HUDEP-2 (cell line): ENCODE measurements around the gene ZSWIM9.
A peak's percentile ranks its signal among the peaks of the same experiment; 100 is the strongest.

Source experiments
- DNase-seq, 76 experiments: peaks; one replicate each; lab custom pipeline; 2025; ENCODE audit not compliant: unreplicated experiment in 76 of 76; lab: John Stamatoyannopoulos, UW

ZSWIM9 gene

DNA sequence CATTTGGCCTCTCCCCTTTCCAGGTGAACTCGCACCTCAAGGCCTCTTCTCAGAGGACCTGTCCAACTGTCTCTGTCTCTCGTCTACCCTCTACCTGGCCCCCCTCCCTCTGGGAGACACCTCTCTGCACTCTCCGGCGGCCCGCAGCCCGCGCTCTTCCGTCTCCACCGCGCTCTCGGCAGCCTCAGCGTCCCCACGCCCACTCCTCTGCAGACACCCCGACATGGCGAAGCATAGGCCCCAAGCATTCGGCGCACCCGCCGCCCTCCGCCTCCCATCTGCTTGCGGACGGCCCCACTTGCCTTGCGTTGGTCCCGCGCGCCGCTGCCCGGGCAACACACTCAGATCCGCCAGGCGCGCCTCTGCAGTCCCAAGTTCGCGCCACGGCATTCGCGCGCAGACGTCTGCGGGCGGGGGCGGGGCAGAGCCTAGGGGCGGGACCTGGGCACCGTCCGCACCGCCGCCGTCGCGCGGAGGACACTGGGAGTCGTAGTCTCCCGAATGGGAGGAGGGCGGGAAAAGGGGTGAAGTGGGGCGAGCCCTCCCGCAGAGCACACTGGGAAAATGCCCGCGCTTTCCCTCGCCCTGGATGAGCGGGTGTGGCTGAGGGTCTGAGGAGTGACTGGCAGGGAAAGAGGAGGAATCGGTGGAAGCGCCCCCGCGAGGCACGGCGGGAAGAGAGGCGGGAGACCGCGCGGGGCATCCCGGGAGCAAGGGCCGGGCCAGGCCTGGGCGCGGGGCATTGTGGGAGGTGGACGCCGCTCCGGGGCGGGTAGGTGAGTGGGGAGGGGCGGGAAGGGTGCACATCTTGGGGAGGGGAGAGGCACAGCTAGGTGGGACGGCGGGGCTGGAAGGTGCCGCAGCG lies at the start of gene ZSWIM9, which contains the start of gene LIG1:
Gene ZSWIM9, plus strand, starts transcription at position 742 of the 865 bp plus-strand sequence. CDS start 1,123 bp downstream, outside the sequence.
Gene LIG1, minus strand, starts transcription at position 406 of the 865 bp plus-strand sequence. CDS start 4,778 bp downstream, outside the sequence.
- DNase-seq = peak in 75 of 76 experiments; percentile 65 to 99 (median 94)

DNA sequence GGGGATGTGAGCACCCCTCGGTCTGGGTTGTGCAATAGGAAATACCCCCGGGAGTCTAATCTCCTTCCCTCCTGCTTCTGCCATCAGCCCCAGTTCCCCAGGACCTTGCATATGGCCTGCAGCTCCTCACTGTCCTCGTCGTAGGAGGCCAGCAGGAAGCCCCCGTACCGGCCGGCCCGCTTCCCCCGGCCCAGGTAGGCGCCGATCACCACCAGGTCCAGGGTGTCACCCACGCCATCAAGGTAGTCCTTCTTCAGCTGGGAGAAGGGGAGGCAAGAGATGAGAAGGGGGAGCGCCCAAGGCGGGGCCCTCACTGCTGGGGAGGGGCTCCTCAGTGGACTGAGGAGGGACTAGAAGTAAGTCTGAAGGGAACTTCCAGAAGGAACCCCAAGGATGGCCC lies 49.4 kb upstream of the ZSWIM9 start:
- DNase-seq = no peak

DNA sequence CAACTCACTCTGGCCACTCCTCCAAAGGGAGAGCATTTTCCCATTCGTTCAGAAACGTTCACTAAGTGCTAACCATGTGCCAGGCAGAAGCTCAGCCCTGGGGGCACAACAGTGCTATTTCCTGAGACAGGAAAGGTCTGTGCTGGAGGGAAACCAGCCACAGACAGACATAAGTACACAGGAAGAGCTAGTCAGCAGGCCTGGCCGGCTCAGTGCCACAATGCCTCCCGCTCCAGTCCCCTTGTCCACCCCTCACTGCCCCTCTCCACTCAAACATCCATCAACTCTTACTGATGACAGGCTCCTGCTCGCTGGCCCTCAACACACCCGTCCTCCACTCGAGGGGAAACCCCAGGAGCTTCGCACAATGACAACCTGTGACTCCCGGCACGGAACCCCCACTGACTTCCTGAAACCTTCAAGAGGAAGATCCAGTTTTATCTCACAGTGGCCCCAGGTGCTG lies 48.5 kb upstream of the ZSWIM9 start:
- no peak for DNase-seq

DNA sequence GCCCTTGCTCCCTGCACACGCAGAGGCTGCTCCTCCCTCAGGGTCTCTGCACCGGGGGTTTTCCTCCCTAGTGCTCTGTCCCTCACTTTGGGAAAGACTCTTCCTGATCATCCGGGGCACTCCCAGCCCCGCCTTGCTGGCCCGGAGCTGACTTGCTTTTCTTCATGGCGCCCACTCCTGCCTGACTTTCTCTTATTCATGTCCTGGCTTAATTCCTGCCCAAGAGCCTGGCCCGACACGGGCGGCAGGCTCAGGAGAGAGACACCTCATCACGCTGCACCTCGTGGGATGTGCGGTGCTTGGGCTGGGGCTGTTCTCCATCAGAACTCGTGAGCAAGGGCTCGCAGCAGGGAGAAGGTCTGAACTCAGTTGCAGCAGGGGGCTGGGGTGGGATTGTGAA lies 48.1 kb upstream of the ZSWIM9 start:
- no peak for DNase-seq

DNA sequence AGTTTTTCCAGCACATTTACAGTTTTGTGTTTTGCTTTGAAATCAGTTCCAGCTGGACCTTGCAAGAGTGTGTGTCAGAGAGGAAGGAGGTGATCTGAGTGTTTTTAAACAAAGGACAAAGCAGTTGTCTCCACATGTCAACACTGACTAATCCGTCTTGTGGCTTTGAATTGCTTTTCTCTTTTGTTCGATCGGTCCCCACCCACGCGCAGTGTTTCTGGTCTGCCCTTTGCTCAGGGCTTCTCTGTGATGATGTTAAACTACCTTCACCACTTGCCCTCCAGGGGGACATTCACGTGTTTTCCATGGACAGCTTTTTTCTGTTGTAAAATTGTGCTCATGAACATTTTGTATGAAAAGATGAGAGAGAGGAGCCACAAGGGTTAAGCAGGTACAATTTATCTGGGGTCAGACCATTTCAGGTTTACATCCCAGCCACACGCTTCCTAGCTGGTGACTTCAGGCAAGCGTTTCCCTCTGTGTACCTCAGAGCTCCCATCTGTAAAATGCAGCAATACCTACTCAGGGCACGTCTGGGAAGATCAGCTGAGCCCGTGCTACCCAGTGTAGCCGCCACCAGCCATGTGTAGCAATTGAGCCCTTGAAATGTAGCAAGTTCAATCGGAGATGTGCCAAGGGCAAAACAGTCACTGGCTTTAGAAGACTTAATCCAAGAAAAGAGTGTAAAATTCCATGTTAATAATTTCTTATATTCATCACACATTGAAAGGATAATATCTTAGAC lies 46.4 kb upstream of the ZSWIM9 start:
- no peak for DNase-seq

DNA sequence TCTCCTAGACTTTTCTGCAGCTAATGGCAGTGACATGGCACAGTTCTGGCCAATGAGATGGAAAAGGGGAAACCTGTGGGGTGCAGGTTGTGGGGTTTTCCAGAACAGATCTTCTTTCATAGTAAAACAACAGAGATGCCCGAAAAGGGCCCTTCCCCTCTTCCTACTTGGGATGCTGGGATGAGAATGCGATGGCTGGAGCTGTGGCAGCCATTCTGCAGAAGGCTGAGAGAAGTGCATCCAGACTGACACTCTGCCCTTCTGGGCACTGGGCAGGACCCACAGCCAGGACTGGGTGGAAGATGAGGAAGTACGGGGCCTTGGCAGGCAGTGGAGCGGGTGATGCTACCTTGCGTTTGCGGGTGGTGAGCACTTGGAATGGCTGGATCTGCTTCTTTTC lies 42.9 kb upstream of the ZSWIM9 start:
- DNase-seq = no peak

DNA sequence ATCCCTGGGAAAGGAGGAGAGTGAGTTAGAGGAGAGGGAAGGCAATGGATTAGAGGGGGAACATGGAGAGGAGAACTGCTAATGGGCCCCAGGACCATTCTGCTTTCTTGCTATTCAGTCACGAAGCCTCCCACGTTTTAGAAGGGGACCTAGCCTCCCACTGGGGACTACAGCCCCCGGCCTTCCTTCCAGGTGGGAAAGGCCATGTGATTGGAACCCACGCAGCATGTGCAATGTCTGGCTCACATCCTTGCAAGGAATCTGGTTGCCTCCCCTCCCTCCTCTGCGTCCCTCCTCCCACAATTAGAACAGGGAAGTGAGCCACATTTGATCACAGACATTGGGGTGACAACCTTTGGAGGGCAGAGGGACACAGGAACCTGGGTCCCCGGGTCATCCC lies 37.4 kb upstream of the ZSWIM9 start:
- no peak for DNase-seq

DNA sequence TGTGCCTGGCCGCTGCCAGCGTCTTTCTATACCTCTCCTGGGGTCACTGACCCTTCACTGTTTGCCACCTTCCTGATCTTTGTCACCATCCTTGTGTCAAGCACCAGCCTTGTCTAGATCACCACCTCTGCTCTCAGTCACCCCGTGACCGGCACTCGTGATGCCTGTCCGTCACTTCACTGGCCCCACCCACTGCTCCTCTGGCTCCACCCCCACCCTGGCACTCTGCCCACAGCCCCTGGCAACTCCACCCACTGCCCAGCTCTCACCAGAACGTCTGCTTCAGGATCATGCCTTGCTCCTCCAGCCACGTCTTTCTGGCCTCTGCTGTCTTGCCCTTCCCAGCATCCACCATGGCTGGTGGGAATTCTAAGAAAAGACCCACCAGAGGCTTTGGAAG lies 35.1 kb upstream of the ZSWIM9 start:
- DNase-seq = peak in 64 of 76 experiments; percentile 10 to 91 (median 62)

DNA sequence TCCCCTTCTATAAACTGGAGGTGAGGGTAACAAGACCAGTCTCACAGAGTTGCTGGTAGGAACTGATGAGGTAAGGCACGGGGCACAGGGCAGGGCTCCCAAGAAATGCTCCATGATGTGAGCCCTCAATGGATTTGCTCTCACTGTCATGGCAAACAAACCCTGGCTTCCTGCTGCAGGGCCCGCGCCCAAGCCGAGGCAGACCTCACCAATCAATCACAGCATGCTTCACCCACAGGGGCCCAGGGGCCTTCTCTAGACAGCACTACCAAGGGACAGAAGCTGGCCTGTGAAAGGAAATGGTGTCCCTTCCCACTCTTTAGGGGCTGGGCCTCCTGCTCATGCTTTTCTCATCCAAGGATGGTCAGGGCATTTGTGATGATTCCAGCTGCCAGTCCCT lies 33.9 kb upstream of the ZSWIM9 start:
- DNase-seq = no peak

DNA sequence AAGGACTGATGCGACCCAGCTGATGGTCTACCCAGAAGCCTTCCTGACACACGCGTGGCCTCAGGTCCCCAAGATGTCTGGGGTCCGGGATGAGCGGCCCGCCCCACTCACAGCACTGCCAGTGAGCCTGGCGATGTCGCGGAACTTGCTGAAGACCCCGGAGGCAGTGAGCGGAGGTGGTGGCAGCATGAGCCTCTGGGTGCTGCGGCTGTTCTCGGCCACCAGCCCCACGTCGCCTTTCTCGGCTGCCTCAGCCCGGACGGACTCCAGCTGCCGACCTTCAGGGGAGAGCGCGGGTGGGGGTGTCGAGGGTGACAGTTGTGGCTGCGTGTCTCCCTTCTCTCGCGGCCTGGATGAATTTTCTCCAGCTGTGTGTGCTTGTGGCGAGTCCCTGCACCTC lies 33.1 kb upstream of the ZSWIM9 start:
- DNase-seq = no peak

DNA sequence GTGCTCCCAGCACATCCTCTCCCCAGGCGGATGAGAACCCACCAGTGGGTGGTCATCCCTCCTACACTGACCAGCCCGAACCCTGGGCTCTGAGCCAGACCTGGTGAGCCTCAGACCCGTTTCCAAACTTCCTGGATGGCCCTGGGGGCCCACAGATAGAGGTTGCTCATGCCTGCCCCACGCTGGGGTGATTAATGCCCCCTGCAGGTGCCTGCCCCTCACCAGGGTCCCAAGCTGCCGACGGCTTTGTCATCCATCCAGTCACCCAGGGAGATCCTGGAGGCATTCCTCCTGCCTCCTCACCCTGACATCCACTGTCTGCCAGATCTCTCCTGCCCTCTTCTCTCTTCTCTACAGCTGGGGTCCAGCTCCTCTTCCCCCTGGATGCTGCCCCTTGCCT lies 31.4 kb upstream of the ZSWIM9 start:
- DNase-seq = no peak

DNA sequence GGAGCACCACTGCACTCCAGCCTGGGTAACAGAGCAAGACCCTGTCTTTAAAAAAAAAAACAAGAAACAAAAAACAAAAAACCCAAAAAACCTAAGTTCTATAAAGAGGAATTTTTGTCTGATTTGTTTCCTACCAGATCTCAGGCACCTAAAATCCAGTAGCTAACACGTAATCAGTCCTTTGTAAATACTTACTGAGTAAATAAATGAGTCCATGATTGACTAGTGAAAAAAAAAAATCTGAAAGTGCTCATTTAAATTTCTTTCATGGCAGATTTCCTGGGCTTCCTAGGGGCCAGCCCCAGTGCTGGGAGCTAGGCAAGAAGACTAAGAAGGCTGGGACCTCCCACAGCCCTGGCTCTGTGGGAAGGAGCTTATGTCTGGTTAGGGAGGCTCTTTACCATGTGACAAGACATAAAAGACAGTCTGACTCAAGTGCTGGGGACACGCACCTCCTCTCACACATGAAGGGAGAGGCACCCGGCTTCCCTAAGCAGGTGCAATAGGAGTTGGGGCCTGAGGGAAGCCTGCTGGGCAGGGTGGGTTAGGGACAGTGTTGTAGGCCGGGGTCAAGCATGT lies 22.8 kb upstream of the ZSWIM9 start:
- DNase-seq = no peak

DNA sequence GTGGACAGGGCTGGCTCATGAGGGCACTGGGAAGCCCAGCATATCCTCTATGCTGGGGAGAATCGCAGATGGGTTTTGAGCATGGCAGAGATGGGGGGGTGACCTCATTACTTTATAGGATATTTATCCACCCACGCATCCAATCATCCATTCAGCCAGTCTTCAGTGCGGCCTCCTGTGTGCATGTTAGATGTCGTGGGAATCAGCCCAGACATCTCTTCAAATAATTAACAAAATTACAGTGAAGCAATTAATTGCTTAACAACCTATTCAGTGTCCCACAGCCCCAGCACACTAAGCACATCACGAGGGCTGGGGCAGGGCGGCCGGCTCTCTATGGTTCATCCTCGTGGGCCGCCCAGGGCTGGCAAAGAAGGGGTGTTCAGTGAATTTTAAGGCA lies 21.9 kb upstream of the ZSWIM9 start:
- no peak for DNase-seq

DNA sequence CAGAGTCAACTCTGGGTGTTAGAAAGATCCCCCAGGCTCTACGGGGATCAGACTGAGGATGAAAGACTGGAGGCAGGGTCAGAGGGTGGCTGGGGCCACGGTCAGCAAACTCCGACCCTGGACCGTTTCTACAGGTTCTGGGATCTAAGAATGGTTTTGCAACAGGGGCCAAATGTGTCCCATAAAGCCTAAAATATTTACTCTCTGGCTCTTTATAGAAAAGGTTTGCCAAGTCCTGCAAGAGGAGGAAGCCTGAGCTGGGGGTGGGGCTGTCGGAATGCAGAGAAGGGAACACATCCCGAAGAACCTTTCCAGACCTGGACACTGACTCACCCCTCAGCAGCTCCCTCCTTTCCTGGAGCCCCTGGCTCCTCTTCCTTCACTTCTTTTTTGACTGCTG lies 21.1 kb upstream of the ZSWIM9 start:
- no peak for DNase-seq

DNA sequence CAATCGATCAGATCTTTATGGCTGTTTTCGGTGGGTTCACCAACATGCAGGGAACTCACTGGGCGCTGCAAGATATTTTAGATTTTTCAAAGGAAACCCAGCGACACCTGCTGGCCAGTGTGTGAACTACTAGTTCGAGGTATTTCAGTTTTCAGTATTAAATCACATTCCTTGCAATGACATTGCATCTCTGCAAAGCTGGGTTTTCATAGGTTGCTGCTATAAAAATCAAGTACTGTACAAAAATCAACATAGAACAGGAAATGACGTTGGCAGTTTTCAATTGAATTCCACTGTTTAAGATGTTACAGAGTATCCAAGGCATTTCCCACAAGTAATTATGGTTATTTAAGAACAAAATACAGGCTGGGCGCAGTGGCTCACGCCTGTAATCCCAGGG lies 17.9 kb upstream of the ZSWIM9 start:
- DNase-seq = peak in 56 of 76 experiments; percentile 7 to 69 (median 43)

DNA sequence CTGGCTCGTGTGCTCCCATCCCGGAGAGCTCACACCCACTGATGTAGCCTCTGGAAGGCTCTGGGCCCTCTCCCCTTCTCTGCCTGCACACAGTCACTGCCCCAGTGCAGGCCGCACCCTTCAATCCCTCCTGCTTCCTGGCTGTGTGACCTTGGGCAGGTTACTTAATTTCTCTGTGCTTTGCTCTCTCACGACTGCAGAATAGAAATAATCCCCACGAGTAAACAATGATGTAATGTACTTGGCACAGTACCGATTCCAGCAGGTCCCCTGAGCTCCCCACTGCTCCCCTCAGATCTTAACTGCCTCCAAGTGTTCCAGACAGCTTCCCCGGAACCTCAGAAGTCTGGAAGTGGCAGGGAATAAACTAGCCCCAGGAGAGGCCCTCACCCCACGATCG lies 16.5 kb upstream of the ZSWIM9 start:
- no peak for DNase-seq

DNA sequence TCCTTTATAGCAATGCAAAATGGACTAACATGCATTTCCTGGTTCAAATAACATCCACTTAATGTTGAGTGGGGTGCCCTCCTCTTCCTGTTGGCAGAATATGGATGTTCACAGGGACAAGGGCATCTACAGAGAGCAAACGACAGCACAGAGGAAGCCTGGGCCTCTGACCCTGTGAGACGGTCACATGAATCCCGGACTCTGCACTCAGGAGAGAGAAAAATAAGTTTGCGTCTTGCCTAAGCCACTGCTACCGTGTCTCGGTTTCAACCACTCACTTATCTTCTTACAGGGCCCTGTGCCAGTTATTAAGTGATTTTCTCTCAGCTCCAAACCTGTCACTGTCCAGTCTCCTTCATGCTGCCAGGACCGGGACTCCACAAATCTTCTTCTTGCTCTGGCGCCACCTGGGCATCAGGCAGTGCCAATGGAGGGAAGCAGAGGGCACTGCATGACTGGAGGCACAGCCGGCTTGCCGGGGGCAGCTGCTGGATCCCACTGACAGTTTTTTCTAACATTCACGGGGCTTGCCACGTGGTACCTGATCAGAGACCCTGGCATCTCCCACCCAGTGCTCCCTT lies 12.2 kb upstream of the ZSWIM9 start:
- no peak for DNase-seq

DNA sequence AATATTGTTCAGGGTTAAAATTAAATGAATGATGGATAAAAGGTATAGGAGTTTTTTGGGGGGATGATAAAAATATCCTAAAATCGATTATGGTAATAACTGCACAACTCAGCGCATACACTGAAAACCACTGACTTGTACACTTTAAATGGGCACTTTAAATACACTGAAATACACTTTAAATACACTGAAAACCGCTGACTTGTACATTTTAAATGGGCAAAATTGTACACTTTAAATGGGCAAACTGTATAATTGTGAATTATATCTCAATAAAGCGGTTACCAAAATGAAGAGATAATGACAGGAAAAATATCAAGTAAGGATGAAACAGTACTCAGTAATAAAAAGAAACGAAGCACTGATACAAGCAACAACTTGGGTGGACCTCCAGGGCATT lies 1.8 kb upstream of the ZSWIM9 start:
- DNase-seq = no peak

DNA sequence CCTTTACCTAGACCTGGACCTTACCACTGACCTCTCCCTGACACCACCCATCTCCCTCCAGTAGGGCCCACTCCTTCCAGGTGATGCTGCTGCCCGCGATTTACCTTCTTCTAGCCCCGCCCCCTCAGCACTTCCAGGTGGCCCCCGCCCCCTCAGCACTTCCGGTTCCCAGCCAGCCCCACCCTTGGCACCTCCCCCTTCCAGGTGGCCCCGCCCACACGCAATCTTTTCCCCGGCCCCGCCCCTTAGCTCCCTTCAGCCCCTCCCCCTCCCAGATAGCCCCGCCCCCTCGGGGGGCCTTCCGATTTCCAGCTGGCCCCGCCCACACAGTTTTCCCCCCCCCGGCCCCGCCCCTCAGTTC lies 922 bp upstream of the ZSWIM9 start:
- peak in 70 of 76 experiments; percentile 19 to 97 (median 81) for DNase-seq

DNA sequence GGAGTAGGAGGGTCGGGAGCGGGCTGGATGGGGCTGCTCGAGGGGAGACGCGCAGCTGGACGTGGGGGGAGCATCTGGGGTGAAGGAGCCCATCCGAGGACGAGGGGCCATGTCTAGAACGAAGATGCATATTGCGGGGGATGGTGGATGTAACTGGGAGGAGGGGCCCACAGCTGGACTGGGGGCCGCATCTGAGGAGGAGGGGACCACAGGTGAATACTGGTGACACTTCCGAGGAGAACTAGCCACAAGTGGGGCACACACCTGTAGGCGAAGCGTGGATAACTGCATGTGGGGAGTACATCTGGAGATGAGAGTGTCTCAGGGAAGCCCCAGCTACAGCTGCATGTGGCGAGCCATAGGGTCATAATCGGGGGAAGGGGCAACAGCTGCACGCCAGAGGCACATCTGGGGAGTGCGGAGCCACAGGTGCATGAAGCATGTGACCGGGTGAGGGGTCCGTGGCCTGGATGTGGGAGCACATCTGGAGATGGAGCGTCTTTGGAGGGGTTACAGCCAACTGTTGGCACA lies 402 bp downstream of the ZSWIM9 start:
- peak in 4 of 76 experiments; percentile 36 to 80 (median 46) for DNase-seq

DNA sequence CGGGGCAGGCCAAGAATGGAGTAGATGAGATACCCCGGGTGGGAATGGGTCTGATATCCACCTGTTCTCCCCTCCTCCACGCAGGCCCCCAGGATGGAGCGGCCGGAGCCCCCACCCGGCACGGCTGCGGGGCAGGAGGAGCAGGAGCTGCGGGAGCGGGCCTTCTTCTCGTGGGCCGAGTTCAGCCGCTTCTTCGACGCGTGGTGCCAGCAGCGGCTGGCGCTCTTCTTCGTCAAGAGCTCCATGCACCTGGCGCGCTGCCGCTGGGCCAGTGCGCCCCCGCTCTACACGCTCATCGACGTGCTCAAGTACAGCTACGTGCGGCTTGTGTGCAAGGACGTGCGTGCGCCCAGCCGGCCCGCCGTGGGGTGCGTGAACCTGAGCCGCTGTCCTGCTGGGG lies 1.2 kb downstream of the ZSWIM9 start:
- no peak for DNase-seq
